SHP77 treated with DMSO at 0.1 percent for 48 hours (cell line): ENCODE data around the gene PHF13.

Experiments used
- DNase-seq: peaks from one replicate; lab custom pipeline; 2025; lab: John Stamatoyannopoulos, UW

Gene PHF13

DNA sequence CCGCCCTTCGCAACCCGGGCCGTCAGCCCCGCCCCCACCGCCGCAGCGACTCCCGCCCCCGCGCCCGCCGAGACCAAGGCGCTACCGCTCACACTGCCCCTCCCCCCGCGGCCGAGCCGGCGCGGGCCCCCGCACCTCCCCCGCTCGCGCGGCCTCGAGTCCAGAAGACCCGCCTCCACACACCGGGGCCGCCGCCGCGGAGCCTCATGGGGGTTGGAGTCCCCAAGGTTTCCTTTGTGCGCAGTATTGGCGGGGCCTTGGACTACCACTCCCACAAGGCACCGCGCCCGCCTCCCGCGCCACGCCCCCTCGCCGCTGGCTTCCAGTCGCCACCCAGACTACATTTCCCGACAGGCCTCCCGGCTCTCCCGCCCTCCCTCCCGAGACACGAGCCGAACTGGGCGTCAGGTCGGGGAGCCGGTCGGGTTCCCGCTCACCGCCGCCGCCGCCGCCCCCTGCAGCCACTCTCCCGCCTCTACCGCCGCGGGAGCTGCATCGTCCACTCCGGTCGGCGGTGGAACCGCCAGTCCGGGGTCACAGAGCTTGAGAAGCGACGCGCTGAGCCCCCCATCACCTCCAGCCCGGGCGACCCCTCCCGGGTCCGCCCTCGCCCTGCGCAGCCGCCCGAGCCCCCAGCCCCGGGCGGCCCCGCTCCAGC is at the start of gene PHF13:
TSS of gene PHF13 (plus strand) at position 371 of the 658 bp plus-strand sequence. CDS start 336 bp downstream, outside the sequence.
- peak; percentile 95 for DNase-seq

DNA sequence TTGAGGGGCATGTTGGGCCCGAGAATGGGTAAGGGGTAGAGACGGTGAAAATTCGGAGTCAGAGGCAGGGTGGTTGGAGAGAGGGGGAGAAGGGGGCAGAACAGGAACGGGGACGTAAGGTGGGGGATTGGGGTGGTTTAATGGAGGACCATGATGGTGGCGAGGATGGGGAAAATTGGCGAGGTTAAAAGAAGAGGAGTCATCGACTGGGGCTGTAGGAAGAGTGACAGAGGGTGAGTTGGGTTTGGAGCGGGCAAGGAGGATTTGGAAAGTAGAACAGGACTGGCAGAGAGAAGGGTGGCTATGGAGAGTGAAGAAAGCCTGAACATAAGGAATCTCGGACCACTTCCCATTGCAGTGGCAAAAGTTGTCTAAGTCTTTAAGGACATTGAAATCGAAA is 44.5 kb upstream of the PHF13 start:
- DNase-seq: no peak

GRCh38 chr1:6570100-6570499 is 43.4 kb upstream of the PHF13 start:
- no peak for DNase-seq

DNA sequence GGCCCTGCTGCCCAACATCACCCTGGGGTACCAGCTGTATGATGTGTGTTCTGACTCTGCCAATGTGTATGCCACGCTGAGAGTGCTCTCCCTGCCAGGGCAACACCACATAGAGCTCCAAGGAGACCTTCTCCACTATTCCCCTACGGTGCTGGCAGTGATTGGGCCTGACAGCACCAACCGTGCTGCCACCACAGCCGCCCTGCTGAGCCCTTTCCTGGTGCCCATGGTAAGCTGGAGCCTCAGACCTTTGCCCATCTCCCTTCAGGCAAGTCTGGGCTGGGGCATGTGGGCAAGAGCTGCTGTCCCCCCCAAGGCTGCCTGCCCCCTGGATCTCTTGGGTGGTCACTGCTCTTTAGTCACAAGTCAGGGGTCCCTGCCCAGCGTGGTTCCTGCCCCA is 42.5 kb upstream of the PHF13 start:
- no peak for DNase-seq

GRCh38 chr1:6572653-6573383 is 40.7 kb upstream of the PHF13 start:
- DNase-seq: no peak

DNA sequence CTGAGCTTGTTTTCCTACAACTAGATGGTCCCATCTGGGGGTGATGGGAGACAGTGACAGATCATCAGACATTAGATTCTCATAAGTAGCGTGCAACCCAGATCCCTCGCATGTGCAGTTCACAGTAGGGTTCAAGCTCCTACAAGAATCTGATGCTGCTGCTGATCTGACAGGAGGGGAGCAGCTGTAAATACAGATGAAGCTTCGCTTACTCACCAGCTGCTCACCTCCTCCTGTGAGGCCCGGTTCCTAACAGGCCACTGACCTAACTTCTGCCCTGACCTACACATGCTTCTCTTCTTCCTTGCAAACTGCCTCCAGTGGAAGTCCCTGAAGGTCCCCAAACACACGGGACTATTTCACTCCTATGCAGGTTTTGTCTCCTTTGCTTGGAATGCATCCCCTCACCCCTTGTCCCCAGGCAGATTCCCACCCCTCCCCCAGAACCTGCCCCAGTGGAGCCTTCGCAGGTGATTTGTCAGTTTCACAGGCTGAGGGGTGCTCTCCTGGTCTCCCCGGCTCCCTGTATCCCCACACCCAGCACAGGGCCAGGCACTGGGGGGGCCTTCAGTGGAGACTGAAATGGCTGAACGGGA is 39.4 kb upstream of the PHF13 start:
- peak; percentile 11 for DNase-seq

DNA sequence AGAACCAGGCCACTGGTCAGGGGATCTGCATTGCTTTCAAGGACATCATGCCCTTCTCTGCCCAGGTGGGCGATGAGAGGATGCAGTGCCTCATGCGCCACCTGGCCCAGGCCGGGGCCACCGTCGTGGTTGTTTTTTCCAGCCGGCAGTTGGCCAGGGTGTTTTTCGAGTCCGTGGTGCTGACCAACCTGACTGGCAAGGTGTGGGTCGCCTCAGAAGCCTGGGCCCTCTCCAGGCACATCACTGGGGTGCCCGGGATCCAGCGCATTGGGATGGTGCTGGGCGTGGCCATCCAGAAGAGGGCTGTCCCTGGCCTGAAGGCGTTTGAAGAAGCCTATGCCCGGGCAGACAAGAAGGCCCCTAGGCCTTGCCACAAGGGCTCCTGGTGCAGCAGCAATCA is 38.7 kb upstream of the PHF13 start:
- DNase-seq: no peak

DNA sequence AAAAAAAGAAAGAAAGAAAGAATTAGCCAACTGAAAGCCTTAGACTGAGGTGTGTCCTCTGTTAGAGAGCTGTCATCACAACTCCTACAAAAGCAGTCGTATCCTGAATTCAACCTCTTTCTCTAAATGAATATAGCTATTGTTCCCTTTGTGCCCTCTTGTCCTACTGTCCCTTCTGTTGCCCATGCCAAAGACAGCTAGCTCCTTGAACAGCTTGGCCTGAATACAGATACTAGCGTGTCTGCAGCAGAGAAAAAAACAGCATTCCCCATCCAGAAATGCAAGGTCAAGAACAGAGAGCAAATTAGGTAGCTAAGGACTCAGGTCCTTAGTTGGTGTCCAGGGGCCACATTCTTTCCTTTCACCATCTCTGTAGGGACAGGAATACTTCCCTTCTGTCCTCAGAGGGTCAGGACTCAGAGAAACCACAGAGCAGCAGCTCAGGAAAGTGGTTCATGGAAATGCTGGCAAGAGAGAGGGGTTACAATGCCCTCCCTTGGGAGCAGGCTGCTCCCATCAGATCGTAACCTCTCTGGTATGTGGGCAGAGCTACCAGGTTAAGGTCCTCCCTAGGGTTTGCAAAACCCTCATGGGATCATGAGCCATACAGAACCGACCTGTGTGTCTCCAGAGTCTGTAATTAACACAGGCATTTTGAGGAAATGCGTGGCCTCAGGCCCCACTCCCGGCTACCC is 35.6 kb upstream of the PHF13 start:
- no peak for DNase-seq

- no peak for DNase-seq
Observed at GRCh38 chr1:6578624-6579373, 34.7 kb upstream of the PHF13 start.

- DNase-seq: peak; percentile 95
Observed at GRCh38 chr1:6579374-6580118, 34.0 kb upstream of the PHF13 start, which contains the start of gene ZBTB48. ZBTB48 (plus strand) TSS chr1:6579994; CDS start chr1:6580610, 616 bp downstream.

GRCh38 chr1:6580119-6580592 is 33.4 kb upstream of the PHF13 start:
- DNase-seq: no peak

DNA sequence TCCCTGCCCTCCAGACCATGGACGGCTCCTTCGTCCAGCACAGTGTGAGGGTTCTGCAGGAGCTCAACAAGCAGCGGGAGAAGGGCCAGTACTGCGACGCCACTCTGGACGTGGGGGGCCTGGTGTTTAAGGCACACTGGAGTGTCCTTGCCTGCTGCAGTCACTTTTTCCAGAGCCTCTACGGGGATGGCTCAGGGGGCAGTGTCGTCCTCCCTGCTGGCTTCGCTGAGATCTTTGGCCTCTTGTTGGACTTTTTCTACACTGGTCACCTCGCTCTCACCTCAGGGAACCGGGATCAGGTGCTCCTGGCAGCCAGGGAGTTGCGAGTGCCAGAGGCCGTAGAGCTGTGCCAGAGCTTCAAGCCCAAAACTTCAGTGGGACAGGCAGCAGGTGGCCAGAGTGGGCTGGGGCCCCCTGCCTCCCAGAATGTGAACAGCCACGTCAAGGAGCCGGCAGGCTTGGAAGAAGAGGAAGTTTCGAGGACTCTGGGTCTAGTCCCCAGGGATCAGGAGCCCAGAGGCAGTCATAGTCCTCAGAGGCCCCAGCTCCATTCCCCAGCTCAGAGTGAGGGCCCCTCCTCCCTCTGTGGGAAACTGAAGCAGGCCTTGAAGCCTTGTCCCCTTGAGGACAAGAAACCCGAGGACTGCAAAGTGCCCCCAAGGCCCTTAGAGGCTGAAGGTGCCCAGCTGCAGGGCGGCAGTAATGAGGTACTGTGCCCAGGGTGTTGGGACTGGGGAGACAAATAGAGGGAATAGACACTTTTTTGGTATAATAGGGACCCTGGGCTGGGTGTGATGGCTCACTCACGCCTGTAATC is 32.7 kb upstream of the PHF13 start:
- DNase-seq: no peak

GRCh38 chr1:6581561-6582305 is 31.8 kb upstream of the PHF13 start:
- no peak for DNase-seq

GRCh38 chr1:6582370-6582769 is 31.2 kb upstream of the PHF13 start:
- no peak for DNase-seq

GRCh38 chr1:6584126-6585080 is 29.1 kb upstream of the PHF13 start:
- no peak for DNase-seq

DNA sequence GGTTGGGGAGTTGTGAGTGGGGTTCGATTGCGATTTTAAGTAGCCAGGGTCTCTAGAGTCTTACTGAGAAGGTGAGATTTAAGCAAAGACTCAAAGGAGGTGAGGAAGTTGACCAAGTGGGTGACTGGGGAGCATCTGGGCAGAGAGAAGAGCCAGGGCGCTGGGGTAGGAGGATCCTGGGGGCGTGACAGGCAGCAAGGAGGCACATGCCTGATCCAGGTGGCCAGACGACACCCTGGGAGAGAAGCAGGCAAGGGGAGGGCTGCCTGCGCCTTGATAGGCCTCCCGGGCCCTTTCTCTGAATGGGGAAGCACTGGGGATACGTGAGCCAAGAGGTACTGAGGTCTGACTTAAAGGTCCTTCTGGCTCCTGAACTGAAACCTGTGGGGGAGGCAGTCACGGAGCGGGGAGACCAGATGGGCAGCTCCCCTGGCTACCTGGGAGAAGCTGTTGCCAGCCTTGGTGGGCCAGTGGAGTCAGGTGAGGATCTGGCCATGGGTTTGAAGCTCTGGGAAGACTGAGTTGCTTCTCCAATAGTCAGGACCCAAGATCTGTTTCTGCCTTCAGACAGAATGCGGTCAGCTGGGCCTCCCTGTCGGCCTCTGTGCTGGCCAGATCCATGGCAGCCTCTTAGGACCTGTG is 28.3 kb upstream of the PHF13 start:
- DNase-seq: no peak

DNA sequence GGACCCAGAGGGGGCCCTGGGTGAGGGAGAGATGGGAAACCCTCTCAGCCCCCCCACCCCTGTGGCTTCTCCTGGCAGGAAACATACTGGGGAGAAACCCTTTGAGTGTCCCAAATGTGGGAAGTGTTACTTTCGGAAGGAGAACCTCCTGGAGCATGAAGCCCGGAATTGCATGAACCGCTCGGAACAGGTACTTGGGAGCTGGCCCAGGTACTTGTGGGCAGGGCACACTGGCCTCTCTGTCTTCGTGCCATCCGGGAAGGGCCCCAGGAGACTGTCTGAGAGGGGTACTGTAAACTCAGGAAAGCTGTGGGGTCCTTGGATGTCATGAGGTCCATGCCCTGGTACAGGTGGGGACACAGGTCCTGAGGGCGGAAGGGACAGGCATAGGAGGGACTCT is 27.7 kb upstream of the PHF13 start:
- DNase-seq: no peak

DNA sequence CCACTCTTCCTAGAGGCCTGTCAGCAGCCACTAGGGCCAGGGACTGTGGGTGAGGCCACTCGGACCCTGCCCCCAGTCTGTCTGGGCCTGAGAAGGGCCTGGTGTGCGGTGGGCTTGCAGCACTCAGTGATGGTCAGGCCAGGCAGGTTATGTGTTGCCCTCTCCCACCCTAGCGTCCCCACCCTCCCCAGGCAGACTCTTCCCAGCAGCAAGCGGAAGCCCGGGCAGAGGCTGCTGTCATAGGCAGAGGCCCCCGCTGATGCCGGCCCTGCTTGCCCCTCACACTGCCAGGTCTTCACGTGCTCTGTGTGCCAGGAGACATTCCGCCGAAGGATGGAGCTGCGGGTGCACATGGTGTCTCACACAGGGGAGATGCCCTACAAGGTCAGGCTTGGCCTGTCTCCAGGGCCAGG is 27.1 kb upstream of the PHF13 start:
- DNase-seq: no peak
